Measurements from ENCODE around the gene DSE.

DSE gene

GRCh38 chr6:116443105-116443504 lies 72.4 kb downstream of the DSE start:
- no peak overlapping the region for H3K4me3 ChIP-seq (ENCODE audit: low read depth, low read length)
- DNase-seq (ENCODE audit: low read depth), result no peak
- TF ChIP-seq CTCF (IDR thresholded peaks at IDR 0.05; ENCODE audit: low read depth, low read length, missing control alignments), result no peak

- no peak for DNase-seq (ENCODE audit: low read depth)
- H3K4me3 ChIP-seq (ENCODE audit: low read depth, low read length), result no peak overlapping the region
- peak; percentile 65 for TF ChIP-seq CTCF (IDR thresholded peaks at IDR 0.05; ENCODE audit: low read depth, low read length, missing control alignments)
These were observed 73.3 kb downstream of the DSE start for GRCh38 chr6:116444092-116444491.

GRCh38 chr6:116444575-116444974 lies 73.8 kb downstream of the DSE start:
- TF ChIP-seq CTCF (IDR thresholded peaks at IDR 0.05; ENCODE audit: low read depth, low read length, missing control alignments), result no peak
- H3K4me3 ChIP-seq (ENCODE audit: low read depth, low read length), result no peak overlapping the region
- no peak for DNase-seq (ENCODE audit: low read depth)

GRCh38 chr6:116445102-116445501 lies 74.4 kb downstream of the DSE start:
- no peak for DNase-seq (ENCODE audit: low read depth)
- no peak overlapping the region for H3K4me3 ChIP-seq (ENCODE audit: low read depth, low read length)
- TF ChIP-seq CTCF (IDR thresholded peaks at IDR 0.05; ENCODE audit: low read depth, low read length, missing control alignments), result no peak

GRCh38 chr6:116446399-116446798 lies 75.7 kb downstream of the DSE start:
- no peak for TF ChIP-seq CTCF (IDR thresholded peaks at IDR 0.05; ENCODE audit: low read depth, low read length, missing control alignments)
- H3K4me3 ChIP-seq (ENCODE audit: low read depth, low read length), result no peak overlapping the region
- DNase-seq (ENCODE audit: low read depth), result no peak

GRCh38 chr6:116447052-116447451 lies 76.3 kb downstream of the DSE start:
- DNase-seq (ENCODE audit: low read depth), result no peak
- TF ChIP-seq CTCF (IDR thresholded peaks at IDR 0.05; ENCODE audit: low read depth, low read length, missing control alignments), result no peak
- H3K4me3 ChIP-seq (ENCODE audit: low read depth, low read length), result no peak overlapping the region

GRCh38 chr6:116447496-116448011 lies 76.8 kb downstream of the DSE start:
- H3K4me3 ChIP-seq (ENCODE audit: low read depth, low read length), result no peak overlapping the region
- TF ChIP-seq CTCF (IDR thresholded peaks at IDR 0.05; ENCODE audit: low read depth, low read length, missing control alignments), result no peak
- DNase-seq (ENCODE audit: low read depth), result no peak
